ENCODE measurements around the gene ETV4. TPM values are rescaled to one million over a fixed set of nuclear protein-coding genes. Genes with fewer than 3 reads are reported as not detected.

ETV4 gene
- total RNA-seq, 2 experiments from 2014 or later, result 2.9 to 3.3 TPM

- intact Hi-C loops (cut with DNase I, micrococcal nuclease), result loop anchor here (1.0 to 5.0 kb wide), 11 partner anchors 62 to 662 kb away; partner anchors contain the start of genes ARL4D (in 2 of the 2), BECN1 (in 1 of the 2), ETV4 (in 1 of the 2) and TMEM101 (in 1 of the 2)
Observed at GRCh38 chr17:43483674-43484551, 62.2 kb downstream of the ETV4 start, which contains the start of gene DHX8. Gene DHX8 (plus strand): TSS chr17:43483975. CDS start chr17:43484038, 63 bp downstream.

GRCh38 chr17:43482103-43483012 is 63.8 kb downstream of the ETV4 start:
- ChIA-PET CTCF (interaction anchor here (0.6 to 6.8 kb wide), 16 partner anchors 9 to 1126 kb away, joined by 3 to 240 read pairs (median 5); partner anchors contain the start of gene ARL4D), POLR2A (interaction anchor here (2.1 to 3.5 kb wide), 3 partner anchors 84 to 114 kb away, joined by 13 to 72 read pairs (median 22); partner anchors contain the start of gene ARL4D)
- intact Hi-C loops (cut with DNase I, micrococcal nuclease), result loop anchor here (1.0 to 5.0 kb wide), 11 partner anchors 64 to 660 kb away; partner anchors contain the start of genes ARL4D (in 2 of the 2), BECN1 (in 1 of the 2), ETV4 (in 1 of the 2) and TMEM101 (in 1 of the 2)
- H3K36me3 Mint-ChIP-seq (ENCODE audit: low read depth), result peaks cover 4% of the 10 kb centered on the region
- H3K4me3 Mint-ChIP-seq, result no peak overlapping the region
- H3K4me1 Mint-ChIP-seq, result peaks cover 17% of the 10 kb centered on the region
- no peak for DNase-seq
- ATAC-seq, result no peak
- no peaks in the 10 kb centered on the region for H3K9me3 Mint-ChIP-seq (ENCODE audit: low read depth)
- no peaks in the 10 kb centered on the region for H3K27me3 Mint-ChIP-seq
- H3K27ac Mint-ChIP-seq, result peak overlapping the region; percentile 2

More at GRCh38 chr17:43483674-43484551, 62.2 kb downstream of the ETV4 start, which contains the start of gene DHX8:
- POLR2A ChIA-PET, result interaction anchor here (0.6 to 3.5 kb wide), 15 partner anchors 12 to 527 kb away, joined by 3 to 72 read pairs (median 4); partner anchors contain the start of genes ARL4D and RPL27
- peak; percentile 99 for DNase-seq
- Mint-ChIP-seq H3K36me3 (ENCODE audit: low read depth) (peaks cover 4% of the 10 kb centered on the region), H3K27me3 (no peaks in the 10 kb centered on the region), H3K4me1 (peaks cover 19% of the 10 kb centered on the region), H3K9me3 (ENCODE audit: low read depth) (no peaks in the 10 kb centered on the region), H3K27ac (peak within 1 kb of the TSS; percentile 99), H3K4me3 (peak within 1 kb of the TSS; percentile 100)
- ATAC-seq, result peak; percentile 94
- CTCF ChIA-PET, result interaction anchor here (0.5 to 6.8 kb wide), 48 partner anchors 9 to 1372 kb away, joined by 3 to 240 read pairs (median 4); partner anchors contain the start of genes ARL4D, NBR1, RPL27 and TMEM106A

GRCh38 chr17:43479948-43480347 is 66.2 kb downstream of the ETV4 start:
- intact Hi-C loops (cut with DNase I, micrococcal nuclease), result loop anchor here (5.0 kb wide), 4 partner anchors 138 to 658 kb away; partner anchors contain the start of genes BECN1 (in 1 of the 2) and VAT1 (in 1 of the 2)
- H3K27ac Mint-ChIP-seq, result no peak overlapping the region
- H3K36me3 Mint-ChIP-seq (ENCODE audit: low read depth), result peaks cover 4% of the 10 kb centered on the region
- DNase-seq, result no peak
- H3K4me1 Mint-ChIP-seq, result peaks cover 5% of the 10 kb centered on the region
- H3K4me3 Mint-ChIP-seq, result no peak overlapping the region
- ATAC-seq, result no peak
- ChIA-PET POLR2A (no interaction called here), CTCF (interaction anchor here (6.8 kb wide), 1 partner anchor 83 kb away, joined by 240 read pairs; the partner anchor contains the start of gene ARL4D)
- no peaks in the 10 kb centered on the region for H3K9me3 Mint-ChIP-seq (ENCODE audit: low read depth)
- no peaks in the 10 kb centered on the region for H3K27me3 Mint-ChIP-seq

Other genes with a start within 250 kb of the ETV4 start
- gene ARL4D, start 147.3 kb downstream of the ETV4 start, total RNA-seq, result 1 to 10 TPM; 2.0 to 2.3 TPM
- gene DHX8, start 62.4 kb downstream of the ETV4 start, total RNA-seq, result 10 to 100 TPM; 42.6 to 46.9 TPM
- gene MEOX1, start 115.6 kb upstream of the ETV4 start, total RNA-seq, result under 1 TPM; 0.34 to 0.65 TPM
- not detected for gene SOST, start 212.5 kb upstream of the ETV4 start, total RNA-seq
- gene DUSP3, start 232.6 kb upstream of the ETV4 start, total RNA-seq, result 10 to 100 TPM; 23.4 to 24.8 TPM
- gene CFAP97D1, start 234.1 kb upstream of the ETV4 start, total RNA-seq, result not detected